ENCODE measurements around the gene RSBN1L. TPM values are rescaled to one million over a fixed set of nuclear protein-coding genes. Genes with fewer than 3 reads are reported as not detected.

RSBN1L gene
- polyA plus RNA-seq, 3 donors, result 1.3 to 10.0 (median 2.2) TPM

GRCh38 chr7:77797734-77798393 is 101.6 kb downstream of the RSBN1L start:
- Histone ChIP-seq H3K27ac (ENCODE audit: low read depth in 1 of 2, low read length in 2 of 2) (peak overlapping the region; percentile 88 to 92), H3K4me3 (replicated peaks in 1 of 3; ENCODE audit: low read depth in 2 of 3, low read length in 3 of 3) (peak overlapping the region; percentile 84 to 97 (median 91)), H3K9ac (ENCODE audit: insufficient read depth, low read length, poor library complexity, severe bottlenecking) (peak overlapping the region; percentile 84), H4K20me1 (ENCODE audit: insufficient read depth, low read length) (peaks cover 36% of the 10 kb centered on the region), H3K36me3 (replicated peaks in 1 of 2; ENCODE audit: control insufficient read depth in 1 of 2, insufficient read depth in 2 of 2, low read length in 2 of 2) (peaks cover 0 to 5% of the 10 kb centered on the region in 2 donors), H3K9me3 (replicated peaks in 1 of 2; ENCODE audit: control insufficient read depth in 1 of 2, insufficient read depth in 1 of 2, low read length in 2 of 2) (no peaks in the 10 kb centered on the region), H3K27me3 (ENCODE audit: control insufficient read depth in 2 of 2, insufficient read depth in 2 of 2, low read length in 2 of 2) (no peaks in the 10 kb centered on the region), H3K4me1 (ENCODE audit: control insufficient read depth in 1 of 2, insufficient read depth in 2 of 2, low read length in 2 of 2) (peaks cover 32 to 54% of the 10 kb centered on the region in 2 donors), H3K79me2 (ENCODE audit: insufficient read depth, low read length) (peaks cover 98% of the 10 kb centered on the region), H3K4me2 (replicated peaks; ENCODE audit: extremely low read depth, low read length, poor library complexity, severe bottlenecking) (peak overlapping the region; percentile 86), H2AFZ (ENCODE audit: insufficient read depth, low read depth, low read length, poor library complexity, severe bottlenecking) (peak overlapping the region; percentile 97)
- 0% methylated on average over 33 of the region's 35 CpGs for WGBS (ENCODE audit: insufficient coverage)
- no peaks in the 10 kb centered on the region for H3K27me3 Mint-ChIP-seq (ENCODE audit: low read depth in 3 of 3)
- peaks cover 61% of the 10 kb centered on the region for H3K4me1 Mint-ChIP-seq
- intact Hi-C loops (cut with micrococcal nuclease), result loop anchor here in 1 of 2 donors (5.0 kb wide), 1 partner anchor 101 kb away; the partner anchor contains the start of gene RSBN1L
- peaks cover 0 to 3% (median 0%) of the 10 kb centered on the region in 7 donors for H3K9me3 Mint-ChIP-seq
- no peak for TF ChIP-seq CTCF (IDR thresholded peaks at IDR 0.05)
- peak in 1 of 3 donors; percentile 5 for DNase-seq
- peak overlapping the region; percentile 97 to 98 for H3K4me3 Mint-ChIP-seq
- H3K27ac Mint-ChIP-seq, result peak overlapping the region; percentile 89 to 98 (median 95)
- peaks cover 6 to 22% of the 10 kb centered on the region in 2 donors for H3K36me3 Mint-ChIP-seq

- Mint-ChIP-seq H3K27ac (peak within 1 kb of the TSS; percentile 89 to 98 (median 95)), H3K27me3 (ENCODE audit: low read depth in 3 of 3) (no peaks in the 10 kb centered on the region), H3K9me3 (peaks cover 0 to 3% (median 0%) of the 10 kb centered on the region in 7 donors), H3K4me1 (peaks cover 66% of the 10 kb centered on the region), H3K36me3 (peaks cover 6 to 19% of the 10 kb centered on the region in 2 donors), H3K4me3 (peak within 1 kb of the TSS; percentile 97 to 98)
- Histone ChIP-seq H3K36me3 (replicated peaks in 1 of 2; ENCODE audit: control insufficient read depth in 1 of 2, insufficient read depth in 2 of 2, low read length in 2 of 2) (peaks cover 0 to 5% of the 10 kb centered on the region in 2 donors), H3K4me1 (ENCODE audit: control insufficient read depth in 1 of 2, insufficient read depth in 2 of 2, low read length in 2 of 2) (peaks cover 36 to 59% of the 10 kb centered on the region in 2 donors), H3K4me3 (replicated peaks in 1 of 3; ENCODE audit: low read depth in 2 of 3, low read length in 3 of 3) (peak within 1 kb of the TSS; percentile 84 to 97 (median 91)), H3K9ac (ENCODE audit: insufficient read depth, low read length, poor library complexity, severe bottlenecking) (peak within 1 kb of the TSS; percentile 84), H3K9me3 (replicated peaks in 1 of 2; ENCODE audit: control insufficient read depth in 1 of 2, insufficient read depth in 1 of 2, low read length in 2 of 2) (no peaks in the 10 kb centered on the region), H3K79me2 (ENCODE audit: insufficient read depth, low read length) (peaks cover 98% of the 10 kb centered on the region), H3K27me3 (ENCODE audit: control insufficient read depth in 2 of 2, insufficient read depth in 2 of 2, low read length in 2 of 2) (no peaks in the 10 kb centered on the region), H4K20me1 (ENCODE audit: insufficient read depth, low read length) (peaks cover 33% of the 10 kb centered on the region), H3K4me2 (replicated peaks; ENCODE audit: extremely low read depth, low read length, poor library complexity, severe bottlenecking) (peak within 1 kb of the TSS; percentile 86), H2AFZ (ENCODE audit: insufficient read depth, low read depth, low read length, poor library complexity, severe bottlenecking) (peak within 1 kb of the TSS; percentile 97), H3K27ac (ENCODE audit: low read depth in 1 of 2, low read length in 2 of 2) (peak within 1 kb of the TSS; percentile 88 to 92)
- TF ChIP-seq CTCF (IDR thresholded peaks at IDR 0.05), result peak; percentile 32
- intact Hi-C loops (cut with micrococcal nuclease), result loop anchor here in 1 of 2 donors (5.0 kb wide), 1 partner anchor 101 kb away; the partner anchor contains the start of gene RSBN1L
- under 1% methylated on average over 53 of the region's 61 CpGs for WGBS (ENCODE audit: insufficient coverage)
- DNase-seq, result peak; percentile 97 to 99 (median 97)
These were observed 102.3 kb downstream of the RSBN1L start, which contains the start of the genes PHTF2 and TMEM60 for GRCh38 chr7:77798394-77799077. Gene PHTF2, plus strand, starts transcription at chr7:77798773. Gene TMEM60, minus strand, starts transcription at chr7:77798434. Its CDS starts 4,061 bp downstream, at chr7:77794373.

Measured in CD14-positive monocyte (primary cell).